Activated T-helper 1 cell treated with anti-CD3 and anti-CD28 coated beads, Interleukin-2, amount 50 U/mL, for 16 hours (primary cell): ENCODE data around the gene SLC25A29.
A peak's percentile ranks its signal among the peaks of the same experiment; 100 is the strongest.
"Not testable (repeated sequence)": the region's sequence is repeated elsewhere in the genome, so short reads cannot be mapped to it uniquely, and the experiment has no call there.

Source experiments
- DNase-seq, 2 donors: peaks; one replicate each; pipeline ENCODE4 v3.0.0-alpha.2; 2020; ENCODE audit warnings: low read depth in 1 of 2, low spot score in 1 of 2

SLC25A29 gene

GRCh38 chr14:100294213-100294962 lies 11.9 kb downstream of the SLC25A29 start:
- DNase-seq: no peak

- DNase-seq: no peak
Observed at GRCh38 chr14:100293497-100294212, 12.6 kb downstream of the SLC25A29 start.

- no peak for DNase-seq
Observed at GRCh38 chr14:100292776-100293461, 13.3 kb downstream of the SLC25A29 start.

GRCh38 chr14:100292301-100292775 lies 13.9 kb downstream of the SLC25A29 start:
- DNase-seq: no peak

GRCh38 chr14:100291305-100292075 lies 14.8 kb downstream of the SLC25A29 start:
- no peak for DNase-seq

GRCh38 chr14:100290607-100291304 lies 15.5 kb downstream of the SLC25A29 start:
- no peak for DNase-seq

- DNase-seq: no peak
Observed at GRCh38 chr14:100289916-100290606, 16.2 kb downstream of the SLC25A29 start.

- no peak for DNase-seq
Observed at GRCh38 chr14:100288382-100289185, 17.7 kb downstream of the SLC25A29 start.

GRCh38 chr14:100287998-100288295 lies 18.3 kb downstream of the SLC25A29 start:
- DNase-seq: not testable (repeated sequence)

- DNase-seq: no peak
Observed at GRCh38 chr14:100287202-100287997, 18.8 kb downstream of the SLC25A29 start.

GRCh38 chr14:100286484-100287191 lies 19.6 kb downstream of the SLC25A29 start:
- DNase-seq: no peak

GRCh38 chr14:100285913-100286400 lies 20.3 kb downstream of the SLC25A29 start:
- no peak for DNase-seq

- DNase-seq: peak; percentile 54 to 72
Observed at GRCh38 chr14:100285021-100285912, 21.0 kb downstream of the SLC25A29 start.

- no peak for DNase-seq
Observed at GRCh38 chr14:100283984-100284881, 22.0 kb downstream of the SLC25A29 start.

GRCh38 chr14:100283436-100283835 lies 22.8 kb downstream of the SLC25A29 start:
- DNase-seq: not testable (repeated sequence)
